Natural killer cell treated with Interleukin-12 subunit alpha and Interleukin-12 subunit beta and Interleukin-15 and Interleukin-18, amount 100 ng/mL, for 72 hours (primary cell): Measurements from ENCODE around the gene ANAPC5. TPM values are rescaled to one million over a fixed set of nuclear protein-coding genes. Genes with fewer than 3 reads are reported as not detected.
"Not testable (repeated sequence)": the region's sequence is repeated elsewhere in the genome, so short reads cannot be mapped to it uniquely, and the experiment has no call there.

ENCODE experiments used
- ATAC-seq, 2 donors: fragments of 150-1000 bp; cut with Tn5 transposase in 1 of 2; sonication (Bioruptor Pico), chemical (Tn5 transposase) in 1 of 2; 2 replicates each; pipeline ENCODE4 v1.10.0; 2021
- DNase-seq: peaks from one replicate; pipeline ENCODE4 v3.0.0; 2022; ENCODE audit warnings: low spot score
- H3K27ac Mint-ChIP-seq, 2 donors: 1 replicate in 1 of 2; 2 replicates in 1 of 2; pipeline ENCODE4 v1.8.0; 2022; ENCODE audit warnings: mixed read lengths in 2 of 2, mild to moderate bottlenecking in 1 of 2, moderate library complexity in 1 of 2
- H3K27me3 Mint-ChIP-seq, 2 donors: 1 replicate in 1 of 2; 2 replicates in 1 of 2; pipeline ENCODE4 v1.8.0; 2022; ENCODE audit warnings: mixed read lengths in 2 of 2
- H3K36me3 Mint-ChIP-seq: one replicate; pipeline ENCODE4 v1.8.0; 2022; ENCODE audit warnings: mixed read lengths
- H3K4me1 Mint-ChIP-seq, 2 donors: 1 replicate in 1 of 2; 2 replicates in 1 of 2; pipeline ENCODE4 v1.8.0; 2022; ENCODE audit warnings: low read depth in 2 of 2, mixed read lengths in 2 of 2, mild to moderate bottlenecking in 1 of 2
- H3K4me3 Mint-ChIP-seq: one replicate; pipeline ENCODE4 v1.8.0; 2022; ENCODE audit warnings: mixed read lengths
- H3K9me3 Mint-ChIP-seq: 2 replicates; pipeline ENCODE4 v1.8.0; 2022; ENCODE audit warnings: mixed read lengths
- total RNA-seq, 2 donors: library from RNA; stranded (reverse); gene quantifications; one replicate each; pipeline ENCODE4 v1.2.3, GENCODE V29; 2022

ANAPC5 gene
- total RNA-seq, 2 donors from 2014 or later: 130 to 229 TPM

GRCh38 chr12:121379945-121380344 lies 27.7 kb upstream of the ANAPC5 start:
- no peak for ATAC-seq
- Mint-ChIP-seq H3K36me3 (no peaks in the 10 kb centered on the region), H3K4me1 (no peaks in the 10 kb centered on the region), H3K27ac (no peak overlapping the region), H3K27me3 (no peaks in the 10 kb centered on the region), H3K4me3 (no peak overlapping the region), H3K9me3 (no peaks in the 10 kb centered on the region)
- no peak for DNase-seq

- H3K9me3 Mint-ChIP-seq: no peaks in the 10 kb centered on the region
- H3K4me3 Mint-ChIP-seq: no peak overlapping the region
- H3K4me1 Mint-ChIP-seq: no peaks in the 10 kb centered on the region
- DNase-seq (no peak), ATAC-seq (no peak)
- no peaks in the 10 kb centered on the region for H3K36me3 Mint-ChIP-seq
- H3K27ac Mint-ChIP-seq: no peak overlapping the region
- no peaks in the 10 kb centered on the region for H3K27me3 Mint-ChIP-seq
Measured at GRCh38 chr12:121378736-121379135, 26.5 kb upstream of the ANAPC5 start.

GRCh38 chr12:121376754-121377697 lies 24.8 kb upstream of the ANAPC5 start:
- no peak overlapping the region for H3K27ac Mint-ChIP-seq
- DNase-seq (no peak), ATAC-seq (no peak)
- H3K9me3 Mint-ChIP-seq: no peaks in the 10 kb centered on the region
- H3K4me3 Mint-ChIP-seq: no peak overlapping the region
- H3K36me3 Mint-ChIP-seq: no peaks in the 10 kb centered on the region
- H3K4me1 Mint-ChIP-seq: peaks cover 0 to 3% of the 10 kb centered on the region in 2 donors
- H3K27me3 Mint-ChIP-seq: no peaks in the 10 kb centered on the region

GRCh38 chr12:121374945-121375584 lies 22.9 kb upstream of the ANAPC5 start:
- H3K4me1 Mint-ChIP-seq, ATAC-seq, H3K4me3 Mint-ChIP-seq, H3K27ac Mint-ChIP-seq, H3K36me3 Mint-ChIP-seq, H3K9me3 Mint-ChIP-seq, H3K27me3 Mint-ChIP-seq, DNase-seq: not testable (repeated sequence)

- not testable (repeated sequence) for H3K4me3 Mint-ChIP-seq, H3K27me3 Mint-ChIP-seq, H3K9me3 Mint-ChIP-seq, DNase-seq, H3K27ac Mint-ChIP-seq, H3K36me3 Mint-ChIP-seq, ATAC-seq, H3K4me1 Mint-ChIP-seq
Measured at GRCh38 chr12:121374336-121374735, 22.1 kb upstream of the ANAPC5 start.

GRCh38 chr12:121373755-121374154 lies 21.5 kb upstream of the ANAPC5 start:
- no peaks in the 10 kb centered on the region for H3K36me3 Mint-ChIP-seq
- H3K4me1 Mint-ChIP-seq: peaks cover 0 to 3% of the 10 kb centered on the region in 2 donors
- DNase-seq (no peak), ATAC-seq (peak; percentile 59 to 62)
- no peaks in the 10 kb centered on the region for H3K27me3 Mint-ChIP-seq
- H3K27ac Mint-ChIP-seq: no peak overlapping the region
- H3K4me3 Mint-ChIP-seq: no peak overlapping the region
- no peaks in the 10 kb centered on the region for H3K9me3 Mint-ChIP-seq

- H3K9me3 Mint-ChIP-seq: no peaks in the 10 kb centered on the region
- no peak for DNase-seq
- no peak overlapping the region for H3K4me3 Mint-ChIP-seq
- H3K36me3 Mint-ChIP-seq: no peaks in the 10 kb centered on the region
- ATAC-seq: no peak
- peak overlapping the region in 1 of 2 donors; percentile 19 for H3K27ac Mint-ChIP-seq
- no peaks in the 10 kb centered on the region for H3K27me3 Mint-ChIP-seq
- peaks cover 0 to 3% of the 10 kb centered on the region in 2 donors for H3K4me1 Mint-ChIP-seq
Measured at GRCh38 chr12:121371404-121371803, 19.2 kb upstream of the ANAPC5 start.

GRCh38 chr12:121366063-121366459 lies 13.8 kb upstream of the ANAPC5 start:
- Mint-ChIP-seq H3K36me3 (no peaks in the 10 kb centered on the region), H3K9me3 (no peaks in the 10 kb centered on the region), H3K4me3 (no peak overlapping the region), H3K27ac (no peak overlapping the region), H3K27me3 (peaks cover 14 to 18% of the 10 kb centered on the region in 2 donors), H3K4me1 (peaks cover 0 to 6% of the 10 kb centered on the region in 2 donors)
- DNase-seq (no peak), ATAC-seq (no peak)

- H3K4me1 Mint-ChIP-seq: peaks cover 0 to 6% of the 10 kb centered on the region in 2 donors
Measured at GRCh38 chr12:121365416-121366062, 13.3 kb upstream of the ANAPC5 start.

GRCh38 chr12:121364683-121365121 lies 12.5 kb upstream of the ANAPC5 start:
- no peaks in the 10 kb centered on the region for H3K9me3 Mint-ChIP-seq
- DNase-seq (no peak), ATAC-seq (no peak)
- H3K4me1 Mint-ChIP-seq: peaks cover 0 to 6% of the 10 kb centered on the region in 2 donors
- H3K27me3 Mint-ChIP-seq: peaks cover 17 to 18% of the 10 kb centered on the region in 2 donors
- no peaks in the 10 kb centered on the region for H3K36me3 Mint-ChIP-seq
- H3K27ac Mint-ChIP-seq: no peak overlapping the region
- H3K4me3 Mint-ChIP-seq: no peak overlapping the region

More at GRCh38 chr12:121365416-121366062, 13.3 kb upstream of the ANAPC5 start:
- no peaks in the 10 kb centered on the region for H3K9me3 Mint-ChIP-seq
- H3K27ac Mint-ChIP-seq: no peak overlapping the region
- DNase-seq: no peak
- peaks cover 14 to 18% of the 10 kb centered on the region in 2 donors for H3K27me3 Mint-ChIP-seq
- no peak overlapping the region for H3K4me3 Mint-ChIP-seq
- H3K36me3 Mint-ChIP-seq: no peaks in the 10 kb centered on the region
- no peak for ATAC-seq

- no peaks in the 10 kb centered on the region for H3K9me3 Mint-ChIP-seq
- peaks cover 2 to 8% of the 10 kb centered on the region in 2 donors for H3K4me1 Mint-ChIP-seq
- peaks cover 0 to 8% of the 10 kb centered on the region in 2 donors for H3K27me3 Mint-ChIP-seq
- ATAC-seq (no peak), DNase-seq (no peak)
- H3K36me3 Mint-ChIP-seq: no peaks in the 10 kb centered on the region
- H3K4me3 Mint-ChIP-seq: no peak overlapping the region
- H3K27ac Mint-ChIP-seq: no peak overlapping the region
Measured at GRCh38 chr12:121358073-121358472, 5.9 kb upstream of the ANAPC5 start.

- ATAC-seq (no peak), DNase-seq (no peak)
- Mint-ChIP-seq H3K4me3 (no peak overlapping the region), H3K9me3 (no peaks in the 10 kb centered on the region), H3K27me3 (peaks cover 0 to 8% of the 10 kb centered on the region in 2 donors), H3K4me1 (peaks cover 7 to 15% of the 10 kb centered on the region in 2 donors), H3K27ac (no peak overlapping the region), H3K36me3 (no peaks in the 10 kb centered on the region)
Measured at GRCh38 chr12:121357331-121357730, 5.1 kb upstream of the ANAPC5 start.

- peaks cover 9 to 22% of the 10 kb centered on the region in 2 donors for H3K4me1 Mint-ChIP-seq
- ATAC-seq (no peak), DNase-seq (no peak)
- no peaks in the 10 kb centered on the region for H3K36me3 Mint-ChIP-seq
- no peak overlapping the region for H3K27ac Mint-ChIP-seq
- H3K9me3 Mint-ChIP-seq: no peaks in the 10 kb centered on the region
- peaks cover 0 to 8% of the 10 kb centered on the region in 2 donors for H3K27me3 Mint-ChIP-seq
- no peak overlapping the region for H3K4me3 Mint-ChIP-seq
Measured at GRCh38 chr12:121356657-121357056, 4.4 kb upstream of the ANAPC5 start.
